GM18909 (cell line): ENCODE results near the gene CCR4.
"Not testable (repeated sequence)": the region's sequence is repeated elsewhere in the genome, so short reads cannot be mapped to it uniquely, and the experiment has no call there.

Source experiments
- ATAC-seq: cut with Tn5 transposase; IDR thresholded peaks from one replicate; pipeline ENCODE4 v1.9.1; 2021; ENCODE audit warnings: mild to moderate bottlenecking; ENCODE audit not compliant: unreplicated experiment, poor library complexity

The CCR4 gene

DNA sequence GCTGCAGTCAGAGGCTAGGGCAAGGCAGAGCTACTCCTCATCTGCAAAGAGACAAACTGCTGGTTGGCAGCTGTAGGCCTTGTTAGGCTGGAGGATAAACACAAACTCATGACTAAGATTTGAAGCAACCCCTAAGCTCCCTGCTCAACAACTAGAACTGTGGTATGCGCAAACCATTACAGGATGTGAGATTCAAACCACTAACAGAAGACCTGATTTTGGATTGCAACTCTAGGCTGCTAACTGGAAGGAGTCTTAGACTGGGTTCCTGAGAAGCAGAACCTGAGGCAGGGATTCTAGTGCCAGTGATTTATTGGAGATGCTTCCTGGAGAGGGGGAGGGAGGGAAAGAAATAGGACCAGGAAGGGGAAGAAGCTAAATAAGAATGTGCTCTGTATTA, 22.5 kb downstream of the CCR4 start:
- peak; percentile 75 for ATAC-seq

DNA sequence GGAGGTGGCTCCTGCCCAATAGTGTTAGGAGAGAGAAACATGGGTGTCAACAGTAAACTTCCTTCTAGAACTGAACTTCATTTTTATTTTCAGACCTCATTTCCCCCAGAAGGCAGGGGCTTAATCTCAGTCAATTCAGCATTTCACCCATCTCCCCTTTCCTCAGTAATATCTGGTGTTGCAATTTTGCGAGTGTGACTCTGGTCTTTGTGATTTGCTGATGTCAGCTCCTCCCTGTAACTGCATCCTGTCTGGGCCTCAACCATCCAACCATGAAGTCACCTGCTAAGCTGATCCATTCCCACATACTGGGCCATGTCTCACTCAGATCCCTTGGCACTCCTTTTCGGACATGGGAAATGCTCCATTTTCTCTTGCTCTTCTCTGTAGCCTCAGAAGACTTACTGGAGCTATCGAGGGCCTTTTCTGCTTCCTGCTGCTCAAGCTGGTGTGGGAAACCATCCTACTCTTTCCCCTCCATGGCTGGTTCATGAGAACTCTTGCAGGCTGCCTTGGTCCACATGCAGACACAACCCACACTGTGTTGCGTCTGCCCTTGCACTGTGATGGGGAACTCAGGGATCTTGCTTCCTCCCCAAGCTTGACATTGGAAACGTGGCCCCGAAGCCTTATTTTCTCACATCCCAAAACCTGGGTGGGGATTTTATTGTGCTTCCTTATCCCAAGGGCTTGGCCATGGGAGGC, 24.6 kb downstream of the CCR4 start:
- ATAC-seq: no peak

DNA sequence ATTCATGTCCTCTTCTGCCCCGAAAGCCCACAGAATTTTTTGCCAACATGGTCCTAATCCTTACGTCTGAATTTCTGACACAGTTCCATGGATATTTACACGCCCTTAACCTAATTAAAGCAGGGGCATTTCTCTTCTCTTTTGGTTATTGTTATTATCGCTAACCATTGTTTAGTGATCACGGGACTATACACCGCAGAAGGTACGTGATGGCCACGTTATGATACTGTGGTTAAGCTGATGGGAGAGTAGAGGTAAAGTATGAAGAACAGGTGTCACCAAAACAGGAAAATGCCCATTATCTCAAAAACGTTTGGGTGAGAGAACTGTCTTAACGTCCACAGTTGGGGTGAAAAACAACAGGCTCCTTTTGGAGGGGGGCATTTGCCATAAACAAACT, 26.4 kb downstream of the CCR4 start:
- no peak for ATAC-seq

DNA sequence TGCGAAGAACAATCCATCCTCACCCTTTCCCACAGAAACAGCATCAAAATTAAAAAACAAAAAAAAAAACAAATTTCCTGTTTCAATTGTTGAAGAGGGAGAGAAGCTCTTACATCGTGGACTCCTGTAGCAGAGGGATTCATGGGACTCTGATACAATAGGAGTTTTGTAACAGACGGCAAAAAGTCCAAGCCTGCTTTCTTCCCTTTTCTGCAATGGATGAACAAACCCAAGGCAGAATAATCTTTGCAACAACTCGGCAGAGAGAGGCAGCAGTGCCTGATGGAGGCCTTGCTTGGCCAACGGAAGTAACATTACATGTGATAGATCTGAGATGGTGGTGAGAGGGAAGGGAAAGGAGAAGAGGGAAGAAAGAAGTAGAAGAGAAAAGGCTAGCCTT, 26.9 kb downstream of the CCR4 start:
- ATAC-seq: no peak

DNA sequence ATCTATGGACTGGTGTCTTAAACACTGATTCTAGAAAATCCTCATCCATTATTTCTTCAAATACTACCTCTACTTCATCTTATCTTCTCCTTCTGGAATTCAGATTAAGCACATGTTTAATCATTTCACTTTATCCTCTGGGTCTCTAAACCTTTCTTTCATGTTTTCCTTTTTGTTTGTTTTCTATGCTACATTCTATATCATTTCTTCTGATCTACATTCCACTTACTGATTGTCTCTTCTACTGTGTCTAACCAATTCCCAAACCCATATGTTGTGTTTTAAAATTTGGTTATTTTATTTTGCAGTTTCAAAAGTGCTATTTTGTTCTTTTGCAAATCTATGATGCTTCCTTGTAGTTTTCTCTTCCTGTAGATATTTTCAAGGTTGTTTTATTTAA, 31.7 kb downstream of the CCR4 start:
- no peak for ATAC-seq

DNA sequence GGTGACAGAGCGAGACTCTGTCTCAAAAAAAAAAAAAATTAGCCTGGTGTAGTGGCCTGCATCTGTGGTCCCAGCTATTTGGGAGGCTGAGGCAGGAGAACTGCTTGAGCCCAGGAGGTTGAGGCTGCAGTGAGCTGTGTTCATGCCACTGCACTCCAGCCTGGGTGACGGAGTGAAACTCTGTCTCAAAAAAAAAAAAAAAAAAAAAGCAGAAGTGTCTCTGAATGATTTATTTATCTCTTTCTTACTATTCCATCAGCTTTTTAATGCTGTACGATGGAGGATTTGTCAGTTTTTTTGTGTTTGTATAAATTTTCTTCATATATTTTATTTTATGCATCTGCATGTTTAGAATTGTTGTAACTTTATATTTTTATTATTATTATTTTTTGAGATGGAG, 33.5 kb downstream of the CCR4 start:
- ATAC-seq: not testable (repeated sequence)

DNA sequence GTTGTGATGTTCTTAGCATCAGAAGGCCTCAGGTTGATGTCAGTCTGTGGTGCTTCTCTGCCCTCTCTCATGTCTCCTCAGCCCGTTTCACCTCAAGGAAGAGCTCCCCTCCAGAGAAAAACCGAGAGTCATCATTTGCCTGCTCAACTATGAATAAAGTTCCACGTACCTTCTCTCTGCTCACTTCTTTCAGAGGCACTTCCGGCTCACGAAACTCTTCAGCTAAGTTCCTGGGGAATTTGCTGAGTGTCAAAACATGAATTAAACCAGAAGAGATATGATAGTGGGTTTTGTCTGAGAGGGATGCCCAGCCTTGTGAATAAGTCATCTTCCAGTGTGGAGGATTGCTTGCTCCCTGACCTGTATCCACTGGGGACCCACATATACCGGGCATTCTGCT, 37.7 kb downstream of the CCR4 start:
- ATAC-seq: no peak

DNA sequence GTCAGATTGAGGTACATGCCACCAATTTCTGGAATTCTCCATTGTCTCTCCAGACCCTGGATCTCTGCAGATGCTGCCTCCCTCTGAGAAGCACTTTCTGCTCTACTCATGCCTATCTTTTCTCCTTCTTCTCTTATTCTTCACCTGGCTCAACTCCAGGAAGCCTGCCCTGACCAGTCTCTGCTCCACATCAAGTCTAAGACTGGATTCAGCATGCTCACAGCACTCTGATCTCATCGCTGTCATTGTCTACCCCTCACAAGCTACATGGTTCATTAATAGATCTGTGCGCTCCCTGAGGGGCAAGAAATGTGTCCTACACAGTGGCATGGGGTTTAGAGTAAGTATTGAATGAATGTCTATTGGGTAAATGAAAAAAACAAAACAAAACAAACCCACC, 38.7 kb downstream of the CCR4 start:
- ATAC-seq: no peak

DNA sequence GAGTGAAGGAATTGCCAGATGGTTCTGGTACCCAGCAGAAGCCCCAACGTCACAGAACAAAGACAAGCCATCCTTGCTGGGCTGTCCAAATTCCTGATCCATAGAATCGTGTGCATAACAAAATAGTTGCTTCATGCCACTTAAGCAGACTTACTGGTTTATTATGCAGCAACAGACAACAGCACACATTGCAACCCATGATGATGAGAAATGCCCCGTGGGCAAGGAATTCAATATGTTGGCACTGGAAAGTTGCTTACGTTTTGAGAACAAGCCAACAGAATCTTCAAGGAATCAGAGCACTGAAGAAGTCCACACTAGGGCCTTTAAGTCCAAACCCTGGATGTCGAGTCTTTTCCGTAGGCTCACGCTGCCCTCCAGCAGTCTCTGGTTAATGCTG, 40.3 kb downstream of the CCR4 start:
- ATAC-seq: no peak

DNA sequence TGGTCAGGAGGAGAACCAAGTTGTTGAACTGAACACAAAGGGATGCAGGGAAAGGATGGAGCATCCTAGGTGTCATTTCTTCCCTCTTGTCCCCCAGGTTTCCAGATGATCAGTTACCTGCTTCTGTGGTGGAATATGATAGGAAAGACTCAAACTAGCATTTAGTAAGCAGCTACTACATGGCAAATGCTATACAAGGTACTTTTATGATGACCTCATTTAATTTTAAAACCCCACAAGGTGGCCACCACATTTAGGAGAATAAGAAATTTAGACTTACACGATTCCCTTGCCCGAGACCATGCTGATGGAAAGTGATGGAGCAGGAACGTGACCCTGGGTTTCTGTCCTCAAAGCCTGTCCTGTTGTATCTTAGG, 40.9 kb downstream of the CCR4 start:
- ATAC-seq: peak; percentile 10

DNA sequence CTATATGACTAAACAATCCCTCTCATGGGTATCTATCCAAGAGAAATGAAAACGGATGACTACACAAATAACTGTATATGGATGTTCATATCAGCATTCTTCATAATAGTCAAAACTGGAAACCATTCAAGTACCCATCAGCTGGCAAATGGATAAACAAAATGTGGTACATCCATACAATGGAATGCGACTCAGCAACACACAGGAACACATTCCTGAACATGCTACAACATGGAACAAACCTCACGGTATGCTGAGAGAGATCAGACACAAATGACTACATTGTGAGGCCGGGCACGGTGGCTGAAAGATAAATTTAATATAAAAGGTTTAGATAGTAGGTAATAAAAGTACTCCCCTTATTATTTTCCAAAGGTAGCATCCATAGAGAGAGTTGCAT, 42.6 kb downstream of the CCR4 start:
- ATAC-seq: no peak

DNA sequence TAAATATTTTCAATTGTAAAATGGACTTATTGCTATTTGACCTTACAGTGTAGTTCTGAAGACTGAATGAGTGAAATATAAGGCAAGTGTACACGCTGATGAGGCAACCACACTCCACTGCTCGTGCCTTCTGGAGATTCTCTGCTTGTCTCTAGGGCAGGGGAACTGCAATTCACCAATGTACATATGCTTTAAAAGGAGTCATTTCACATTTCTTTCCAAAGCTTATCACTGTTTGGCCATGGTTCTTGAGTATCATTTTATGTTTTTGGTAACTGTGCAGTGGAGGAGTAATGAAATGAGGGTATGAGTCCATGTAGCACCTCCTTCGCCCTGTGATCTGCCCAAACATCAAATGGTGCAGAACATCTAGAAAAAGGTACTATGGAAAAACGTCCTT, 43.7 kb downstream of the CCR4 start:
- no peak for ATAC-seq

DNA sequence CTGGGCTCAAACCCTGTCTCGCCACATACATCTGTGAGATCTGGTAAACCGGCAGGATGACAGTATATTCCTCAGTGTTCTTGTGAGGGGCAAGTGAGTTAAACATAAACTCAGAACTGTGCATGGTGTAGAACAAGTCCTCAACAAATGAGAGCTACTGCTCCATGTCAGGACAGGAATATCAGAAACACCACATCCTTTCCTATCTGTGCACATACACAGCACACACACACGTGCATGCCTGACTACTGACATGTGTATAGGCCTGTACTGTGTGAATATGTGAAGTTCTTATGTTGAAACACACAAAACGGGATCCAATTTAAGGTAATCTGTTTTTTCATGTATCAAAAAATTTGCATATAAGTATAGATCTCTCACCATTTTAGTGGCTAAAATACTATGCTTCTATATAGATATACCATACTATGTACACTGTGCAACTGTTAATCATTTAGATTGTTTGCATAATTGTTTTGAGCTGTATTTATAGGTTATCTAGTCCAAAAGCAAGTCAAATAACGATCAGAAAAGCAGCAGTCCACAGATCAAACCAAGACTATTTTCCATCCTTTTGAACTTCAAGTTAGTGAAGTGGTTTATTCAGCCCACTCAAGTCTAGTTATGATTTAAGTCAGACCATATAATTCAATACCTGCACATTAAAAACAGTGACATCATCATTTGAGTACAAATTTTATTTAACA, 44.8 kb downstream of the CCR4 start:
- ATAC-seq: no peak

DNA sequence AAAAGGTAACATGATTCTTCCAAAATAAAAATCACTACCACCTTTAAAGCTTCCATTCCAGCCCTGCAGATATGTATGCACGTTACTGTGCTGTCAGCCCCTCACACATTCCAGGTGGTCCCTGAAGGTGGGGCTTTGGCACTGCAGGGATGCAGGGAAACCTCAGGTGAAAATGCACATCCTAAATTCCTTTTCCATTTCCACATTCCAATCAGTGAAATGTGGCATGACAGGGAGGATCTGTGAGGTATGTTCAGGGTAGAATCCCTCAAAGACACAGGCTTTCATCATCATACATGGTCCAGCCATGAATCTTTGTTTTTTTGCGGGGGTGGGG, 45.3 kb downstream of the CCR4 start:
- no peak for ATAC-seq

DNA sequence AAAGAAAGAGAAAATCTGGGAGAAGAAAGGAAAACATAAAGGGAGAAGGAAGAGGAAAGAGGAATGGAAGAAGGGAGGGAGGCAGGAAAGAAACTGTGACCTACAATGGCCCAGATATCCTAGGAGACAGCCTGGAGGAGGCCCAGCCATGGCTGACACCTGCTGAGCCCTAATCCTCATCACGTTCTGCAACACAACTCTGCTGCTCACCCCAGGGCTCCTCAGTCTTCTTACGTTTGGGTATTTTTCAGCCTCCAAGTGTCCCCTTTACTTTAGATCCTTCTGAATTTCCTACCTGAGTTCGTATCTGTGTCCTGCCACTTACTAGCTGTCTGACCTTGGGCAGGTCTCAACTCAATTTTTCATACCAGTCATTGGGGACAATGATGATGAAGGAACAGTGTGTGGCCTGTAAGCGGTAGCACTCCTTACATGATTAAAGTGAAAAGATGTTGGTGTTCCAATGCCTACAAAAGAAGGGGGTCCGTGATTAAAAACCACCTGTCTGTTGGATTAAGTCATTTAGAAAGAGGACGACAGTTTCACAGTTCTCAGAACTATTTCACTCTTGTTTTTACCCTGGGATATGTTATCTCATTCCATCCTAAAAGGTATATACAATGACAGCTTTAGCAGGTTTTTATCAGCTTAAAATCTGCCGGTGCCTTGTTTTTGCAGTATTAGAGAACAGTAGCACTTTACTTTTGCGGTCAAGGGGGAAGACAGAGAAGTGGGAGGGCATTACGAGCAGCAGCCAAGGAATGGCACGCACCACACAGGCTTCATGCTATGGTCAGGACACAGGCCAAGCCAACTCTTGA, 47.4 kb downstream of the CCR4 start:
- ATAC-seq: no peak

DNA sequence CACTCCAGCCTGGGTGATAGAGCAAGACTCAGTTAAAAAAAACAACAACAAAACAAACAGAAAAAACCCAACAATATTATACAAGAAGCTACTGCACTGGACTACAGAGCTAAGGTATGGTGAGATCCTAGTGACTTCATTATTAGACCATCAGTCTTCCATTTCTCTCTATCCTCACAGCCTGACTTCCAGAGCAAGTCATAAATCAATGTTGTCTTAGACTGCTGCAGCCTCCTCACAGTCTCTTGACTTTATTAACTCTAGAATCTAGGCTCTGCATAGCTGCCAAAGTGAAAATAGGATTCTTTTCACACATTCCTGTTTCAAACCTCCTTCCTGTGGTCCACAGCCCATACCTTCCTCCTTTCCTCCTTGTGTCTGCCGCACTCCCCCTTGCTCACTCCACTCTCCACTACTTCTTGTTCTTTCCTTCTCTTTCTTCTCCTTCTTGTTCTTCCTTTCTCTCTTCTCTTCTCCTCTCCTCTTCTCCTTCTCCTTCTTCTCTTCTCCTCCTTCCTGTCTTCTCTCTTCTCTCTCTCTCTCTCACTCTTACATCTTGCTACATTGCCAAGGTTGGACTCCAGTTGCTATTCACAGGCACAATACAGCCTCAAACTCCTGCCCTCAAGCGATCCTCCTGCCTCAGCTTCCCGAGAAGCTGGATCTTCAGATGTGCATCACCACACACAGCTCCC, 49.4 kb downstream of the CCR4 start:
- ATAC-seq: no peak

DNA sequence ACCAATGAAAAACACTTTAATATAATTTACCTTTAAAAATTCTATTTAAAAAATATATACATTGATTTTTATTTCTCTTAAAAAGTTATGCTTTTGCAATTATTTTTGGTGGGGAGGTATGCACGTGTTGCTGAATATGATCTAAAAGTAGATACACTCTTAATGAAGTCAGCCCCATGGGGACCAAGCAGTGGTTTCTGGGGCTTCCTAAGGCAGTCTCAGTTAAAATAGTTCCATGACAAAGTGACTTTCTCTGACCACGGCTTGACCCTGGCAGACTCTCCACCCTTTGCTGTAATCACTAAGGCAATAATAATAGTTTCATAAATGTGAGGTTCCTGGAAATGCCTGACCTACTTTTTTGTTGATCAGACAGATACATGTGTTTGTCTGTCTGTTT, 50.4 kb downstream of the CCR4 start:
- peak; percentile 79 for ATAC-seq

DNA sequence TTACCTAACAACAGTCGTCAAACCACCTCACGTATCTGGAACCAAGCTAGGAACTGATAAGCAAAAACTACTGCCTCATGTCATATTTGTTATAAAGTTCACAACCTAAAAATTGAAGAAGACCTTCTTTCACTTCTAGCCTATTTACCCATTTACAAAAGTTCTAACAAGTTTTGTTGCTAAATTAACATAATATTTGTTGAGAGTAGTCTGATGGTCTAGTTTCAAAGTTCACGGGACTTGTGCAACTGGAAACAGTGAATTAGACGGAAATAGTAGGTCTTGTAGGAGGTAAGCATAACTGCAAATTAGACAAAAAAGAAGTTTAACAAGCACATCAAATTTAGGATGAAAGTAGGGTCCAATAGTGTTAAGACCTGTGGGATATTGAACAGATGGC, 51.9 kb downstream of the CCR4 start:
- ATAC-seq: no peak

DNA sequence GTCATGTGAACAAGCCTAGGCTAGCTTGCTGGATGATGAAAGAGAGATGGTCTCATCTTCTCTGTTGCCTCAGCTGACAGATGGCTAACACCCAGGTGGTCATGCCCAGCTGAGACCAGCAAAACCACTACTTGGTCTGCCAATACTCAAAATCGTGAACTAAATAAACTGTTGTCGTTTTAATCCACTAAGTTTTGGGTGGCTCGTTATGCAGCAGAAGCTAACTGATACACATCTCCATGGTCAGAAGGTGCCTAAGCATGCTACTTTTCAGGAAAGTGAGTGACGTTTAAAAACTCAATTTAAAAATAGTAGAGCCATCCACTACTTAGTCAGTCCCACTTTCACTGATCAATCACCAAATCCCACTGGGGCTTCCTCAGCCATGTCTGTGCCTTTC, 52.8 kb downstream of the CCR4 start:
- no peak for ATAC-seq

DNA sequence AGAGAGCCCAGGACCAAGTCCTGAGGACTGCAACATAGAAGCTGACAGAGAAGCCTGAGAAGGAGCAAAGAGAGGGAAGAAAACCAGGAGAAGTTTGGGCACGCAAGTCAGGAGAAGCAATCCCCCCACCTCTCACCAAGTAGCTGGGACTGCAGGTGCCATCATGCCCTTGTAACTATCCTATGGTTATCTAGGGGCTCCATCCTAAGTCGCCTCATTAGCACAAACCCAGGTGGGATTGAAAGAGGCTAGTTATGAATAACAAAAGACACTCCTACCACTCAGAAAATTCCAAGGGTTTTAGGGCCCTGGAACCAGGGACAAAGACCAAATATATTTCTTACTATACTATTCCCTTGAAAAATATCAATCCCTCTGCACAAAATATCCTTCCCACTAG, 53.5 kb downstream of the CCR4 start:
- no peak for ATAC-seq
